GOT3 (cell line): Measurements from ENCODE around the gene TMEM184B.
"Not testable (repeated sequence)": the region's sequence is repeated elsewhere in the genome, so short reads cannot be mapped to it uniquely, and the experiment has no call there.

Source experiments
- DNase-seq: peaks from one replicate; lab custom pipeline; 2025; ENCODE audit warnings: mixed read lengths; lab: John Stamatoyannopoulos, UW

Gene TMEM184B

GRCh38 chr22:38249301-38249700 is 23.5 kb downstream of the TMEM184B start:
- no peak for DNase-seq

GRCh38 chr22:38248280-38248679 is 24.5 kb downstream of the TMEM184B start:
- DNase-seq, result no peak

GRCh38 chr22:38247713-38248112 is 25.1 kb downstream of the TMEM184B start:
- DNase-seq, result no peak

GRCh38 chr22:38246692-38247091 is 26.1 kb downstream of the TMEM184B start:
- DNase-seq, result no peak

- DNase-seq, result no peak
These were observed 26.7 kb downstream of the TMEM184B start for GRCh38 chr22:38246046-38246658.

DNA sequence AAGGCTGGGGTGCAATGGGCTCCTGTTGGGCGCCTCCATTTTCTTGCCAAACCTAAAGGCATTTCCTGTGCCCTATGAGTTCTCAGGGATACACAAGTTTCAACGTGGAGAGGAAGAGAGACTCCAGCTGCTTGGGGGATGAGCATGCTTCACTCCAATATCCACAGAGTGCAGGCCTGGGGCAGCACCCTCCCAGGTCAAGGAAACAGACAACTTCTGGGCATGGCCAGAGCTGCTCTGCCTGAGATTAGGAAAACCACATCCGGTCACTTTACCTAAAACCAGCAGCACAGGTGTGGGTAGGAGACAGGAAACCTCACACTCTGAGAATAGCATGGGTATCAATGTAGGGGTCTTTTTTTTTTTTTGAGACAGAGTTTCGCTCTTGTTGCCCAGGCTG is 28.7 kb downstream of the TMEM184B start:
- DNase-seq, result no peak

- DNase-seq, result no peak
These were observed 29.6 kb downstream of the TMEM184B start for GRCh38 chr22:38243007-38243765.

DNA sequence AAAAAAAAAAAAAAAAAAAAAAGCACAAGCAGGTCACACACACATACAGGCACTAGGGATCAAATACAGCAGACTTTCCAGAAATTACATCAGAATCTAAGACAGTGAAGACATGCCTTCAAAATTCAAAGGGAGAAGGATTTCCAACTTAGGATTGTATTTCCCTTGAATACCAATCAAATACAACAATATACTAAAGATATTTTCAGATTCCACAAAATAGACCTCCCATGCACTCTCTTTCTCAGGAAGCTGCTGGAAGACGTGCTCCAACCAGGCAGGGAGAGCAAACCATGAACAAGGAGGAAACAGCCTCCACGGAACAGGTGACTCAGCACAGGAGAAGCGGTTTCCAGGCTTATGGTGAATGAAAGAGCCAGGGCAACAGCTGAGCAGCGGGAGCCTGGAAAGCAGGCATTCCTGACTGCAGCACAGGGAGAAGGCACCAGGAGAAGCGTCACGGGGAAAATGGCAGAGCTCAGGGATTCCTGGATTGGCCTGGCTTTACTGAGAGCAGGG is 32.0 kb downstream of the TMEM184B start:
- DNase-seq, result no peak

- DNase-seq, result peak; percentile 51
These were observed 33.6 kb downstream of the TMEM184B start for GRCh38 chr22:38239101-38239761.

DNA sequence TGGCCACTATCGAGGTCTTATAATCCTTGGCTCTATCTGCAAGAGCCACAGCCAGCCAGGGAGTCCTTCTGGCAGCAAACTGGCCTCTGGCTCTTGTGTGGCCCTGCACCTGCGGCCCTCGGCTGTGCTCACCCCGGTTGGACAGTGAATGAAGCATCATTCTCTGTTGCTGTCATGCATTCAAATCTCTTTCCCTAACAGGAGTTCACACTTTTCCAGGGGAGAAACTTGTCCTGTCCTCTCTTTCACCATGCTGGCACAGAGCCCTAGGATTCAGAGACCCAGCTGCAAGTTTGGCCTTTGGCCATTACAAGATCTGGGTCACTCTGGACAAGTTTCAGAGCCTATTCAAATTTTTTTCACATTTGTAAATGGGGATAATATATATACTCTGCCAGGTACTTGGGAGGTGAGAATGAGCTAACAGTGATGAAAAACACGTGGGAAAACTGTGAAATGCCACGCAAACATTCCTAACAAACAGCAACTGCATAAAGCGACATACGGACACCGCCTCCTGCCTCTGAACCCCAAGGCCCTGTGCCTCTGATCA is 34.2 kb downstream of the TMEM184B start:
- DNase-seq, result no peak

DNA sequence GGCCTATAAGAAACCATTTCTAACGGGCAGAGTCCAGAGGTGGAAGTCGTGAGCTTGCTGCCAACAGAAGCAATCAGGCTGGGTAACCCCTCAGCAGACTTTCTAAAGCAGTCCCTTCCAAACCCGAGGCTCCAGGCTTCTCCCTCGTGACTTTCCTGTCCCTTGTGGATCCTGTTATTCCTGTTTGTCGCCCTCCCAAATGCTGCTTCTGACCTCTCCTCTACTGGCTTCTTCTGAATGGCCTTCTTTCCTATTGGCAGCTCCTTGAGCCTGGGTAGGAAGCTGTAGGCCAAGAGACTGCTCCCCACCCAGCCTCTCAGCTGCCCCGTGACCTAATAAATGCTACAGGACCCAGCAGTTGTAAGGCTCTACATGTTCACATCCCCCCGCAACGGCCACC is 36.0 kb downstream of the TMEM184B start:
- no peak for DNase-seq

DNA sequence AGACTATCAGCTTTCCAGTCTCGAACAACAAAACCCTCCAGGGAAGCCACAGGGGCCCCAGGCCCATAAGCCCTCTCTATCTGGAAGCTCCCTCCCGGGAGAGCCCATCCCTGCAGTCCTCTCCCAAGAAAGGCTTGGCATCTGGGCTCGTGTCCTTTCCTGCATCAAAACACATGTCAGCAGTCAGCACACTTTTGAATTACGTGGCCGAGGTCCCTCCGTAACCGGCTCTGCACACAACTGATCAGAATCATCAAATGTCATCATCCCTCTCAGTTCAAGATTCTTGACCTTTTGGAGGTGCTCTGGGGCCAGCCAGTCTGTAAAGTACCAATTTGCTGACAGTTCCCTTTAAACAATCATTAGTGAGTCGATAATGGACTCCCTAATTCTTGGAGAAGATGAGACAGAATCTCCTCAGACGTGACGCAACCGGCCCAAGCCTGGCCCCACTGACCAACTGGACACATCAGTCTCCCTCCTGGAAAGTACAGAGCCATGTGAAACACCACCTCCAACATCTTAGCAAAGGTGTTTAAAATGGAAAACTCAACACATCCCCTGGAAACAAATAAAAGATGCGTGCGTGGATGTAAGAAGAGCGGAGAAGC is 37.5 kb downstream of the TMEM184B start:
- no peak for DNase-seq

DNA sequence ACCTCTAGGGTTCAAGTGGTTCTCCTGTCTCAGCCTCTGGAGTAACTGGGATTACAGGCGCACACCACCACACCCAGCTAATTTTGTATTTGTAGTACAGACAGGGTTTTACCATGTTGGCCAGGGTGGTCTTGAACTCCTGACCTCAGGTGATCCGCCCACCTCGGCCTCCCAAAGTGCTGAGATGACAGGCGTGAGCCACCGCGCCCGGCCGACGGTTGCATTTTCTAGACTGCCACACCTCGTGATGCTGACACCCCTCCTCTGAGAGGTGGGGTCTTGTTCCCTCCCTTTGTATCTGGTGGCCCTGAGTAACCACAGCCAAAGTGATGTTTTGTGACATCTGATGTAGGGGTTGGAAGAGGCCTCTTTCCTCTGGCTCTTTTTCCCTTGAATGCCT is 39.0 kb downstream of the TMEM184B start:
- not testable (repeated sequence) for DNase-seq

- DNase-seq, result no peak
These were observed 39.4 kb downstream of the TMEM184B start for GRCh38 chr22:38233427-38233826.

- DNase-seq, result no peak
These were observed 40.6 kb downstream of the TMEM184B start for GRCh38 chr22:38232196-38232595.

GRCh38 chr22:38230916-38231315 is 41.9 kb downstream of the TMEM184B start:
- no peak for DNase-seq

- DNase-seq, result no peak
These were observed 42.5 kb downstream of the TMEM184B start for GRCh38 chr22:38230108-38230825.

DNA sequence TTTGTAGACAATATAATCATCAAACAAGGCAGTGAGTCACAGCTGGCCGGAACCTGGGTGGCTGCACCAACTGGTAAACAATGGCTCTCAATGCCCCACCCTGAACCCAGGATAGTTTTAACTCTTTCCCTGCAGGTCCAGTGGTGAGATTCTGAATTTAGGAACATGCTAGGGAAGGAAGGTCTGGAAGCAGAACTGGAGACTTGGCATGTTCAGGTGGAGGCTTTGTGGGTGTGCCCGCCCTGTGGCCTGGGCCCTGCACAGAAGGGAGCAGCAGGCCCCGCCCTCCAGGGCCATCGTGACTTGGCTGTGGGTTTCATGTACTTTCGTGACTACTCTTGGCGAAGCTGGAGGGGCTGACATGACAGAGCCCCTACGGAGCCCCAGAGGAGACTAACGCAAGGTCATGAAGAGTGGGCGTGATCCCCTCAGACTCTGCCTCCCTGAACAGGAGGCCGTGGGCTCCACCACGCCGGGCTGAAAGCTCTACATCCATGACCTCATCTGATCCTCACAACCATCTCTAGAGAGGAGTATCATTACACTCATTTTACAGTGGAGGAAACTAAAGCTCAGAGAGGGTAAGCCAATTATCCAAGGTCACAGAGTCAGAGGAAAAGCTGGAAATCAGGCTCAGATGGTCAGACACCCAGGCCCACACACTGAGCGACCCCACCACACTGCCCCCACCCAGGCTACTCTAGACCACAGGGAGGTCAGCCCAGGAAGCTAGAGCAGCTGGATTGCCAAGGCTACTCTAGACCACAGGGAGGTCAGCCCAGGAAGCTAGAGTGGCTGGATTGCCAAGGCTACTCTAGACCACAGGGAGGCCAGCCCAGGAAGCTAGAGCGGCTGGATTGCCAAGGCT is 43.7 kb downstream of the TMEM184B start:
- no peak for DNase-seq

DNA sequence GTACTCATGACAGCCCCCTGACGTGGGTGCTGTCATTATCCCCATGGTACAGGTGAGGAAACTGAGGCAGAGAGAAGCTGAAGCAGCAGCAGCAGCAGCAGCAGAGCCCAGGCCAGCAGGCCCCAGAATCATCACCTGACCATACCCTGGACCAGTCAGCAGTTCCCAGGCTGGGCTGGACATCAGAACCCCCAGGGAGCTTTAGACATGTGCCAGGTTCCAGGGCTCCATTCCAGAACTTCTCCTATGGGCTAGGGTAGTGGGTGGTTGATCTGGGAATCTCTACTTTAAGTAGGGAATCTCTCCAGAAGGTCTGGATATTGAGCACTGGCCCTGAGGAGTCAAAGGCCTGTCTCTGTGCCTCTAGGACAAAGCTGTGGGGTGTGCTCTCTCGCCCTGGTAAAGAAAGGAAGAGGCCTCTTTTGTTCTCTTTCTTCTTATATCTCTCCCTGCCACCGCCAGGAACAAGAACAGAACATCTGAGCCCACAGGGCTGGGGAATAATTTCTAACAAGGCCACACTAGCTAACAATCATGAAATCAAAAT is 44.4 kb downstream of the TMEM184B start:
- no peak for DNase-seq
